Omental fat pad (tissue), 4 donors: ENCODE measurements around the gene MCM9. TPM values are rescaled to one million over a fixed set of nuclear protein-coding genes. Genes with fewer than 3 reads are reported as not detected.

ENCODE experiments used
- ATAC-seq: fragments of 150-250 bp; one replicate; pipeline ENCODE4 v1.9.1; 2016; ENCODE audit warnings: mild to moderate bottlenecking, moderate library complexity; ENCODE audit not compliant: low FRiP score
- DNase-seq: peaks from one replicate; pipeline ENCODE4 v3.0.0-alpha.2; 2019; ENCODE audit warnings: low spot score
- total RNA-seq, 4 donors: library from RNA; depleted of rRNA; stranded (reverse); fragments of >200 nt; gene quantifications; one replicate each; pipeline ENCODE4 v1.1.0, GENCODE V29; 2016
- TF ChIP-seq, protein P1 (sequence below), 3 donors: fragments of 450-650 bp; IDR thresholded peaks; one replicate each; pipeline ENCODE4 v1.5.1; 2016 to 2017; ENCODE audit warnings: antibody characterized with exemption in 3 of 3, mild to moderate bottlenecking in 3 of 3, moderate library complexity in 2 of 3

Gene MCM9
- total RNA-seq, 4 donors from 2014 or later: 12.2 to 25.9 (median 14.3) TPM

DNA sequence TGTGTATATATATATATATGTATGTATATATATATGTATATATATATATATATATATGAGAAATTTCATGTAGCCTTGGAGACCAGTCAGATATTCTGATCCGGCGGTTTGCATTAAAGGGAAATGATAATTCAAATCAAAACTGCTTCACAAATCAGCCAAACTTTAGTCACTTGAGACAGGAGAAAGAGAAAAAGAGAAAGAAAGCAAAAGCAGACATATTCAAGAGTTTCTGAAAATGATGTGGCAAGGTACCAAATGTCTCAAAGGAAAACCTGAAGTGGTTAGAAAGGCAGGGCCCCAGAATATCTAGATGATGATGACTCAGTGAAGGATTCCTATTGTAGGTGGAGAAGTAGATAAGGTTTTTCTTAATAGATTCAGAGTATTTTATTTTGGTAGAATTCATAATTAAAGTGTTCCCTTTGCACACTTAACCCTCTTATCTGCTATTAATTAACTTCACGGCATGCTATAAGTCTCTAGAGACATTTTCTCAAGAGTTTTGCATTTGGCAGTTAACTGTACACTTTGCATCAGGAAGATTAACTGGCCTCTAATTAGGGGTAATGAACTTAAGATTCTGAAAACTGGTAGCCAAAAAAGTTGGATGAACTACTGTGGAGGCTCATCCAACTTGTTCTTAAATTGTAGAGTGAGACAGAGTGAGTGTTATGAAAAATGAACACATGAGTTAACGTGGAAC is 91.1 kb downstream of the MCM9 start:
- TF ChIP-seq, protein P1, sequence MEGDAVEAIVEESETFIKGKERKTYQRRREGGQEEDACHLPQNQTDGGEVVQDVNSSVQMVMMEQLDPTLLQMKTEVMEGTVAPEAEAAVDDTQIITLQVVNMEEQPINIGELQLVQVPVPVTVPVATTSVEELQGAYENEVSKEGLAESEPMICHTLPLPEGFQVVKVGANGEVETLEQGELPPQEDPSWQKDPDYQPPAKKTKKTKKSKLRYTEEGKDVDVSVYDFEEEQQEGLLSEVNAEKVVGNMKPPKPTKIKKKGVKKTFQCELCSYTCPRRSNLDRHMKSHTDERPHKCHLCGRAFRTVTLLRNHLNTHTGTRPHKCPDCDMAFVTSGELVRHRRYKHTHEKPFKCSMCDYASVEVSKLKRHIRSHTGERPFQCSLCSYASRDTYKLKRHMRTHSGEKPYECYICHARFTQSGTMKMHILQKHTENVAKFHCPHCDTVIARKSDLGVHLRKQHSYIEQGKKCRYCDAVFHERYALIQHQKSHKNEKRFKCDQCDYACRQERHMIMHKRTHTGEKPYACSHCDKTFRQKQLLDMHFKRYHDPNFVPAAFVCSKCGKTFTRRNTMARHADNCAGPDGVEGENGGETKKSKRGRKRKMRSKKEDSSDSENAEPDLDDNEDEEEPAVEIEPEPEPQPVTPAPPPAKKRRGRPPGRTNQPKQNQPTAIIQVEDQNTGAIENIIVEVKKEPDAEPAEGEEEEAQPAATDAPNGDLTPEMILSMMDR (IDR thresholded peaks at IDR 0.05): no peak
- ATAC-seq (no peak), DNase-seq (no peak)

DNA sequence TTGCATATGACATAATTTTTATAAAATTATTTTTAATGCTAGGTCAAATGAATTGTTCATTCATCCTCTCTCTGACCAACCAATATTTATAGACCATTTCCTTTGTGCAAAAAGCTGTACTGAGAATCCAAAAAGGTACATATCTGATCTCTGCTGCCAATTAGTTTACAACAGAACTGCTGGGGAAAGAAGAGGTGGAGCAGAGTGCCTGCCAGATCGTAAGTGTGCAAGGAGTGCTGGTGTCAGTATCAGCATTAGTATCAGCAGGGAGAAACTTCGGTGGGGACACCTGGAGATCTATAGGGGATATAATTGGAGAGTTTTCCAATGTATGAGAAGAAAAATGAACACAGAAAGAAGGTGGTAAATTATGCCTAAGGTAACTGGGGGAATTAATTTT is 104.3 kb downstream of the MCM9 start:
- TF ChIP-seq, protein P1 (IDR thresholded peaks at IDR 0.05): no peak
- no peak for DNase-seq
- ATAC-seq: no peak

DNA sequence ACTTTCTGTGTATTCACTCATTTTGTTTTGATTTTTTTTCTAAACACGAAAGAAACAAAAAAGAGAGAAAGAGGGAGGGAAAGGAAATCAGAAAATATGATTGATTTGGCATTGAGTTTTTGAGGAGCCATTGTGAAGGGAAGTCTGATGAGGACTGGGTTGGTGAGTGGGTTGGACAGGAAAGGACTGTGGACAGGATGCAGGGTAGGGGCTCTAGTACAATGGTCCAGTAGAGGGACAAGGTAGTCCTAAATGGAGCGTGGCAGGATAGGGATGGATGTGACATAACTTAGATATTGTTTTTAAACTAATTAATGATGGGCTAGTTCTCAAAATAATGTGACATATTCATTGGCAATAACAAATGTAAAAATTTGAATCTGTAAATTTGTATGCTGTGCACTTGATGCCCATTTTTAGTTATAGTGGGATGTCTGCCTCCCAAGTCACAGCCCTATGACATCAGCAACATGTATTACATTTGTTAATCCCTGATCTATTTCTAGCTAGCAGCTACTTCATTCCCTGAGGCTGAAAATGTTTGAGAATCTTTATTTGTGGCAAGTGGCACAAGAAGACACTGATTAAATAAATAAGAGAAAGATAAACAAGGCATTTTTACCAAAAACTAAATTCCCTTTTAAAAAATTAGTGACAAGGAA is 105.0 kb downstream of the MCM9 start:
- TF ChIP-seq, protein P1 (IDR thresholded peaks at IDR 0.05): no peak
- no peak for ATAC-seq
- DNase-seq: no peak

DNA sequence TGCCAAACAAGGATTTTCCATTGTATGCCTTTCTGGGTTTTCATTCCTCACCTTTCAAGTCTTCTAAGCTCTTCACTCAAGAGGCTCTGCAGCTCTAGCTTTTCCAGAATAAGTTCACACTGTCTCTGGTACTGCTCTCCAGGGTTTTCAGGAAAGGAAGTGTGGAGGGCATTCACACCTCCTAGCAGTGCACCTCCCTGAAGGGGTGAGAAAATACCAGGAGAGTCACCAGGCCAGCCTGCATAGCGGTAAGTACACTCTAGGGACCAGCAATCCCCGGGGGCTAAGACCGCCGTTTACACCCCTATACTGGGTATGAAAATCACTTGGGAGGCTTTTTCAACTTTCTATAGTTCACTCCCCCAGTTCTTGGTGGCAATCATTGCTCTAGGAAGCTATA is 108.9 kb downstream of the MCM9 start:
- no peak for DNase-seq
- no peak for ATAC-seq
- TF ChIP-seq, protein P1 (IDR thresholded peaks at IDR 0.05): no peak

DNA sequence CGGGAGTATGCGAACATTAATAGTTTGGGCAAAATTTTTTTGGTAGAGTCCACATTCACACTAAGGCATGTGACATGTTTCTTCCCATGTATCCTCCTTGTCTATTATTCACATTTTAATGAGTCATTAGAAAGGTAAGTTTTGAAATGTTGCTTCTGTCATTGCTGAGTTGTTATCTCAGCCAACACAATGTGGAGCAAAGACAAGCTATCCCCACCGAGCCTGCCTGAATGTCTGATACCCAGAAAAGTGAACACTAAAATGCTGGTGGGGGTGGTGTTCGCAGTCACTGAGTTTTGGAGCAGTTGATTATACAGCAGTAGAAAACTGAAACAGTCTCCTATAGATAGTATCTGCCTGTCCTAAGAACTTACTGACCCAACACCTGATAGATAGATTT is 109.3 kb downstream of the MCM9 start:
- TF ChIP-seq, protein P1 (IDR thresholded peaks at IDR 0.05): no peak
- DNase-seq: no peak
- ATAC-seq: no peak

DNA sequence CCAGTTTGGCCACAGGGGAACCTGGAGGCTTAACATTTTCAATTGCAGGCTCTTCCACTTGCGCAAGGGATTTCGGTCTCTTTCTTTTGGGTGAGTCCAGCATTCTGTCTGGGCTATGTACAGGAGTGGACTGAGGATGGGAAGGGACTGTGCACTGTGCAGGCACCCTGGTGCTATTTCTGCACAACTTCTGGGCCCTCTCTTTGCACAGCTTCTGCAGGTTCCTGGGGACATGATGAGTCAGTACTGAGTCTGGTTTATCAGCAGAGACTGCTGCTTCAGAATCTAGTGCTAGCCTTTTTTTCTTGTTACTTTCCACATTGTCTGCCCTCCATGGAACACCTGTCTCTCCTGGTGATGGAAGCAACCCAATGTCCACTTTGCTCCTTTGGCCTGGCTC is 119.5 kb downstream of the MCM9 start:
- ATAC-seq: no peak
- TF ChIP-seq, protein P1 (IDR thresholded peaks at IDR 0.05): no peak
- DNase-seq: no peak

DNA sequence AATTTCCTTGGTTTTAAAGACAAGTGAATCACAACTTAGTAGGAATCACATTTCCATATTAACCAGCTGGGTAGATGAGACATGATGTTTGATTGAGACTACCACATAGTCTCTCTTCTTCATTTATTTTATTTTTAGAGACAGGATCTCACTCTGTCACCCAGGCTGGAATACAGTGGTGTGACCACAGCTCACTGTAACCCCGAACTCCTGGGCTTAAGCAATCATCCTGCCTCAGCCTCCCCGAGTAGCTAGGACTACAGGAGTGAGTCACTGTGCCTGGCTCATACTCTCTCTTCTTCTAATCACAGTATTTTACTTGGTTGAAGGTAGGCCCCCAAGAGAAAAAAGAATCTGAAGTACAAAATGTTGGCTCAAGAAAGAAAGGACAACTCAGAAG is 121.2 kb downstream of the MCM9 start:
- TF ChIP-seq, protein P1 (IDR thresholded peaks at IDR 0.05): no peak
- DNase-seq (no peak), ATAC-seq (no peak)
